PC-3 (cell line): ENCODE results near the gene ASPA.

Experiments used
- CTCF ChIP-seq: fragments of 300-600 bp; sonication (generic); conservative IDR thresholded peaks from 2 replicates; pipeline ENCODE4 v1.5.1; 2017; ENCODE audit warnings: antibody characterized with exemption, low read depth, mild to moderate bottlenecking, low read length
- EZH2 ChIP-seq: fragments of 300-600 bp; sonication (generic); IDR thresholded peaks from one replicate; pipeline ENCODE4 v1.6.1; 2017; ENCODE audit warnings: antibody characterized with exemption, mild to moderate bottlenecking, low read length; ENCODE audit not compliant: unreplicated experiment

DNA sequence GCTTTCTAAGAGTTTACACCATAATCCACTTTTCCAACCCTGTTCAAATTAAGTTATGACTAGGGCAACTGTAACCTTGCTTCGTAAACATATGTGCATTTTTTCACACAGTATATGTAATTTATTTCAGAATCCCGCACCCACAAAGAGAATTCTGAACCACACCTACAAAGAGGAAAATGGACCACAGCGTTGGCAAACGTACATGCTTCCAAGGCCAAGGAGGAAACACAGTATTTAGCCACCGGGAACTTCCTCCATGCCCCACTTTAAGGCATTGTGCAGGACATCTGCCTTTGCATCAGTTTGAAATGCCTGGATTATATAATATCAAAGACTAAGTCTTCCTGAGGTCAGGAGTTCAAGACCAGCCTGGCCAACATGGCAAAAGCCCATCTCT is 6.3 kb upstream of the ASPA start:
- no peak for TF ChIP-seq CTCF
- no peak for TF ChIP-seq EZH2
